Hematopoietic multipotent progenitor cell treated with erythropoietin and hydrocortisone succinate and interleukin-3 and kit ligand, for 4 days (in vitro differentiated cells): ENCODE results near the gene IL12RB2.

ENCODE experiments used
- DNase-seq: peaks from one replicate; pipeline ENCODE4 v3.0.0-alpha.2; 2015

IL12RB2 gene

GRCh38 chr1:67313934-67314671, 6.4 kb downstream of the IL12RB2 start:
- DNase-seq, result no peak

DNA sequence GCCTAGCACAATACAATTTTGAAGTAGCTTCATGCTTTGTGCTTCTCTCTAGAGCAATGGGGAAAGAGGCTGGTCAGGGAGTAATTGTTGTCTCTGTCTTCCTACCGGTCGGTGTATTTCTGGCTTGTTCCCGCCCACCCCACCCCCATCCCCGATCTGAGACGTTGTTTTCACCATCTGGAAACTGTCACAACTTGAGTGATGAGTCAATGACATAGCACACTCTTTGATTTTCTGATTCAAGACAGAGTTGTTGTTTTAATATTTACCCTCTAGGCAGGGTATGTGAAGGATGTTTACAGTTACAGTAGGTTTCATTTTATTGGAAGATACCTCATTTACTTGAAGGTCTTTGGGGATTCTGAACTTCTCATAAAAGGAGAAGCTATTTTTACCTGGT, 7.0 kb downstream of the IL12RB2 start:
- no peak for DNase-seq

DNA sequence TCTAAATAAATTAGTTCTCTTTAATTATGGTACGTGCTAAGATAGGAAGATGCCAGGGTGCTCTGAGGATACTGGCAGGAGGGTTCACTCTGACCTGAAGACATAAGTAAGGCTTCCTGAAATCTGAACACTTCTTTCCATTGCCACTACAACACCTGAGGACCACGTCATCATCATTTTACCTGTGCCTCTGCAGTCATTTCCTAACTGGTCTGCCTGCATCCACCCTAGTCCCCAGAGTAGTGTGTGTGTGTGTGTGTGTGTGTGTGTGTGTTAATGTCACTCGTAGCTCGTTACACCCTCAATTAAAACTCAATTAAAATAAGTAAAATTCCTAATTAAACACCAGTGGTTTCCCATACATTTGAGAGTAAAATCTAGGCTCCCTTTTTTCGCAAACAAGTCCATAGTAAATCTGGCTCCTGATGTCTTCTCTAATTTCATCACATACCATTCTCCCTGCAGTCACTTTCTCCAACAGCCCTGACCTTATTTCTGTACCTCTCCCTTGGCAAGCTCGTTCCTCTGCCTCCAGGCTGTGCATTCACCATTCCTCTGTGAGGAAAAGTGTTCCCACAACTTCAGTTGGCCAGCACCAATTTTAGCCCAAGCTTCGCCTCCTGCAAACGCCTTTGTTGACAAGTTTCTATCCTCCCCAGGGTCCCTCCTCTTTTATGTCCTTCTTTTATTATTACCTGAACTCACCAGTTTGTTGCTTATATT, 8.7 kb downstream of the IL12RB2 start:
- DNase-seq, result no peak

GRCh38 chr1:67316918-67317317, 9.2 kb downstream of the IL12RB2 start:
- DNase-seq, result no peak

DNA sequence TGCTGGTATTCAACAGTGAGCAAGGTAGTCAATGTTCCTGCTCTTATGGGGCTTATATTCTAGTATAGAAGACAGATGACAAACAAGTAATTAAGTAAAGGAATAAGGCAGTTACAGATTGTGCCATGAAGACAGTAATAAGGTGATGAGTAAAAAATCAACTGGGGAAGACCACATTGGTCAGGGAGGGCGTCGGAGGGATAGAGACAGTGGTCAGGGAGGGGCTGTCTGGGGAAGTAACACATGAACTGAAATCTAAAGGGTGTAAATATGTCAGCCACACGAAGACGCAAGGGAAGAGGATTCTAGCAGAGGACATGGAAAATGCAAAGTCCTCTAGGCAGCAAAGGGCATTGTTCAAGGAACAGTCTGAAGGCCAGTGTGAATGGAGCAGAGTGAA, 10.1 kb downstream of the IL12RB2 start:
- no peak for DNase-seq

- DNase-seq, result no peak
Observed at GRCh38 chr1:67322442-67322841, 14.8 kb downstream of the IL12RB2 start.

DNA sequence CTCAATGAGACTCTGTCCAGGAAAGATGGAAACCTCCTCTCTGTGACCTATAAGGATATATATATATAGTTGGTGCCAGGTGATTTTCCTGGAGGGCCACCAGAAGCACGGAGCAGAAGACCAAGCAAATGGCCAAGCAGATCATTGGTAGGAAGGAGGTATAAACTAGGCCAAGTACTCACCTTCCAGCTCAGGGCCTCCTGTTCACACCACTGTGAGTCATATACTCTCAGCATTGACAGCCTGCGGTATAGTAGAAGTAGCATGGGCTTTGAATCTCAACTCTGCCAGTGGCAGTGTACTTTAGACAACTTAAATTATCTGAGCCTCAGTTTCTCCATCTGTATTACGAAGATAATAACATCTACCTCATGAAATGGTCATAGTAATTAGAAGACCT, 15.4 kb downstream of the IL12RB2 start:
- no peak for DNase-seq

- no peak for DNase-seq
Observed at GRCh38 chr1:67324068-67324467, 16.4 kb downstream of the IL12RB2 start.

- DNase-seq, result no peak
Observed at GRCh38 chr1:67327864-67328466, 20.3 kb downstream of the IL12RB2 start.

DNA sequence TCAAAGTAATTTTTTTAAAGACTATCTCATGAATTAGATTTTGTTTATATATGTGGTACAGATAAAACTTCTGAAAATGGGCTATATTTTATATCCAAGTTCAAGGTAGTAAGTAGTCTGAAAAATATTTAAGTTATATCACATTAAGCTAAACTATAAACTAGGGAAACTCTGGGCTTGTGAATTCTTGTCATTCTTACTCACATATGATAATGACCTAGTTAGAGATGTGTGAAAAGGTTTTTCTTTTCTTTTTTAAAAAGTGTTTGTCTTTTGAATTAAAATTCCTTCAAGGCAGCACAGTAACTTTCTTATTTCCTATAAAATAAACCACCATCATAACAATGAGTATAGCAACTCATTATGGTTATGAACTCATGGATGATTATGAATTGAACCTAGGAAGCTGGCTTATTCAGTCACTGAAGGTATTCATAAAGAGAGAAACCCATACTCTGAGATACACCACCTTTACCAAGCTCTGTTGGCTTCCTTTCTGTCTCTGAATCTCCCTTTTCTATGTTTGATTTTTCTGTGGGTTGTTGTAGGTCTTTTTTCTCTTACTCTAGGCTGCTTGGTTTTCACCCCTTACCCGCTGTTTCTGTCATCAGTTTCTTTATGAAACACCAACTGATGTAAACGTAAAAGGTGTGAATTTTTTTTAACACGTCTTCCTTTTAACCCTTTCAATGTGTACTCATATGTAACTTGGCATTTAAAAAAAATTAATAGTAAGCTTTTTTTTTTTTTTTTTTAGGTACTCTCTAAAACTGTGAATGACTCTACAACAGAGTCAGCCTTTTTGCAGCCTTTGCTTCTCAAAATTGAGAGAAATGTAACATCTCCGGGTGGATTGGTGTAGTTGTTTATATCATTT, 25.2 kb downstream of the IL12RB2 start:
- no peak for DNase-seq

DNA sequence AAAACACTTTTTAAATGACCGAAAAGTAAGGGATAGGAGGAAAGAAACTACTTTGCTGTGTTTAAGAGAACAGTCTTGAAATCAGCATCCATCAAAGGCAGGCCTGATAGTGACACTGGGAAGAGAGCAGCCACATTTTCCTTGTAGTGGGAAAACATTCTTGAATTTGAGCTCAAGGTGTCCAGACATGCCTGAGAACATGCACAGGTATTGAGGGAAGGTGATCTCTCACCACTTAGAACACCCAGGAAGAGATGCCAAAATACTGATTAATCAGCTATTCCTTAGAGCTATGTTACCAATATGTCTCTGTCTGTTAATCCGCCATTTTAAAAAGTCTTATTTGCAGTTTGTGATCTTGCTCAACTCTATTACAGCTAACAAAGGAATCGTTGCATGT, 25.9 kb downstream of the IL12RB2 start:
- DNase-seq, result no peak

- DNase-seq, result no peak
Observed at GRCh38 chr1:67335411-67335810, 27.7 kb downstream of the IL12RB2 start.

GRCh38 chr1:67336157-67336556, 28.5 kb downstream of the IL12RB2 start:
- no peak for DNase-seq

- no peak for DNase-seq
Observed at GRCh38 chr1:67336783-67337182, 29.1 kb downstream of the IL12RB2 start.

- no peak for DNase-seq
Observed at GRCh38 chr1:67338642-67339041, 31.0 kb downstream of the IL12RB2 start.

DNA sequence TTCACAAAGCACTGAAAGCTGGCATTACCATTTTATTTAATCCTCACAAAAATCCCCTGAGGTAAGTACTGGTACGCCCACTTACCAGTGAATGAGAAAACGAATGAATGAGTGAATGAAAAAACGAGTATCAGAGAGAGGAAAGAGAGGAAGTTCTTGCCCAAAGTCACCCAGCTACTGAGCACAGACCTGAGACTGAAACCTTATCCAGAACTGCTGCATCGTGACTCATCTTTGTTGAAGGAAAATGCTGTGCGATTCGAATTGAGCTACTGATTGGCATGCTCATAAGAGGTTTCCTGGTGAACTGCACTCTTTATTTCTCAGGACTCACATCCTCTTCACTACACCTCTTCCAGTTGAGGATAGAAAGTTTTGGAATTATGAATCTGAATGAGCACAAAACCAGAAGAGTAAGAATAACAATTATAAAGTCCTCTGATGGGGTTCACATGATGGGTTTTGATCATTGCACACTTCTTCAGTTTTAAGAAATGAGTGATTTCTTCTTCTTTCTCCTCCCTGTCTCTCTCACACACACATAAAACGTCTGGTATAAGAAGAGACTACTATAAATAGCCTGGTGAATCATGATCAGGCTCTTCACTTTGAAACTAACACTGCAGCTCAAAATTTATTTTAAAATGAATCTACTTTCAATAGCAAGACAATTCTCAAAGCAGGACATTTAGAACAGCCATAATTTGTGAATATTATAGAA, 32.1 kb downstream of the IL12RB2 start:
- DNase-seq, result no peak

DNA sequence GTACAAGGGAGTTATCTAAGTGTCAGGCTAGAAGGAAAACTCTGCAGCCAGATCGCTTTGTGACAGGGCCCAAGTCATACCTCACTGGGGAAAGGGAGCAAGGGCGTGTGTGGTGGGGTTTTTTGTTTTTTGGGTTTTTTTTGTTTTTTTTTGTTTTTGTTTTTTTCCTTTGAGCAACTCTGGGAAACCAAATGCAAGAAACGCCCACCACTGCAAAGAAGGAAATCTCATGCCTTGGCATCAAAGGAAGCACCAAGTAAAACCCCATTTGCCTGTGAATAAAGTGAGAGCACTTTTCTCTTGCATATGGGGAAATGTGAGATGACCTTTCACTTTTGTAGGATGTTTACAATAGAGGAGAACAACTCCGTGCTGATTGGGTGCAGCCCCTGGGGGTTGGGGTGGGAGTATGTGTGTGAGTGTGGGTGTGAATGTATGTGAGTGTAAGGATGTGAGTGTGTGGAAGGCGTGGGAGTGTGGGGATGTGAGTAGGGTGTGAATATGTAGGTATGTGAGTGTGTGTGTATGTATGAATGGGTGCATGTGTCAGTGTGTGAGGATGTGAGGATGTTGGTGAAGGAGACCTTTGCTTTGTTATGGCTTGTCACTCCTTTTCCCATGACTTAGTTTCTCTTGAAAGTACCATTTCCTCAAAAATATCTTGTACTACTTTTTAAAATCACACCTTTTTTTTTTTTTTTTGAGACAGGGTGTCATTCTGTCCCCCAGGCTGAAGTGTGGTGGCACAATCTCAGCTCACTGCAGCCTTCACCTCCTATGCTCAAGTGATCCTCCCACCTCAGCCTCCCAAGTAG, 34.6 kb downstream of the IL12RB2 start:
- no peak for DNase-seq

DNA sequence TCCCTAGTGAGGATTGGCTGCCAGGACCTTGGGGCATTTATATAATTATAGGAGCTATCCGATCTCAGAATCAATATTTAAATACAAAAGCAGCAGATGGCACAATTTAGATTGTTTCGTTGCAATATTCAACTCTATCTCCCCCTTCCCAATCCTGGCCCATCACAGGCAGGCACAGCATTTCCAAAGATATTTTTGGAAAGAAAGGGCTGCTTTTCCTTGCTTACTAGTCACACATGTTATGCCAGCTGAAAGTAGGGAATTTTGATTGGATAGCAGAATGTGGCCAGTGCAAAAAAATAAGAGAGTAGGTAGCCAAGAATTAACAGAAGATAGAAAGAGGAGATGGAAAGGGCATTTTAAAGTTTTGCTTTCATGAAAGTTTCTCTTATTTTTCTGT, 37.9 kb downstream of the IL12RB2 start:
- DNase-seq, result no peak

- no peak for DNase-seq
Observed at GRCh38 chr1:67346982-67347381, 39.3 kb downstream of the IL12RB2 start.

DNA sequence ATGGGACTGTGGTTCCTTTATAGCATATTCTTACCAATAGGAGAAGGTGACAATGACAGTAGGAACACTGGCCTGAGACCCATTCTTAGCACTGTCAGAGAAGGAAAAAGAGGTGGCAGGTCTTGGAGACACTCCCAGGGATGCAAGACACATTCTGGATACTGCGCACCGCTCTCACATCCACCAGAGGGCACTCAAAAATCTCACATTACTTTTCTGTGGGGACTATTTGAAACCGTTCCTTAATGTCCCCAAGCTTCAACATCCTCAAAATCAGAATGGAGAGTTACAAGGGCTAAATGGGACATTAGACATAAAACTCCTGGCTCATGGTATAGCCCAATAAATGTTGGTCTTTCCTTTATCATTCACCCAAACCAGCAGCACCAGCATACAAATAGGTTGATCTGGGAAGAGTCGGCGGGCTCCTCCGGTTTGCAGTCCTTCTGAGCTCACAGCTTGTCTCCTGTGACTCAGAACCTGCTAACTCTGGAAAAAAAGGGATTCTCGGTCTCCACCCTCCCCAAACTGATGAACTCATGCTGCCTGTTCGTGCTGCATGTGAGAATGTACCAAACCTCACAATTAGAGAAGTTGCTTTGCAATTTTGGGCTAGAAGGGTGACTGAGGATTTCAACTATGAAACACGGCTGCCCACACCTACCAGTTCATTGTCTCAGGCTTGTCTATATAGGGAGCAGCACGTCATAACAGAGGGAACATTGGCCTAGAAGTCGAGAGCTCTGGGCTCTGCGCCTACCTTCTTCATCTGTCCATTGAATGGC, 40.2 kb downstream of the IL12RB2 start:
- peak; percentile 74 for DNase-seq
